ENCODE data around the gene PPP2R3C. TPM values are rescaled to one million over a fixed set of nuclear protein-coding genes. Genes with fewer than 3 reads are reported as not detected.

Gene PPP2R3C
- total RNA-seq, 4 donors from 2014 or later: 10.0 to 14.2 (median 12.4) TPM

DNA sequence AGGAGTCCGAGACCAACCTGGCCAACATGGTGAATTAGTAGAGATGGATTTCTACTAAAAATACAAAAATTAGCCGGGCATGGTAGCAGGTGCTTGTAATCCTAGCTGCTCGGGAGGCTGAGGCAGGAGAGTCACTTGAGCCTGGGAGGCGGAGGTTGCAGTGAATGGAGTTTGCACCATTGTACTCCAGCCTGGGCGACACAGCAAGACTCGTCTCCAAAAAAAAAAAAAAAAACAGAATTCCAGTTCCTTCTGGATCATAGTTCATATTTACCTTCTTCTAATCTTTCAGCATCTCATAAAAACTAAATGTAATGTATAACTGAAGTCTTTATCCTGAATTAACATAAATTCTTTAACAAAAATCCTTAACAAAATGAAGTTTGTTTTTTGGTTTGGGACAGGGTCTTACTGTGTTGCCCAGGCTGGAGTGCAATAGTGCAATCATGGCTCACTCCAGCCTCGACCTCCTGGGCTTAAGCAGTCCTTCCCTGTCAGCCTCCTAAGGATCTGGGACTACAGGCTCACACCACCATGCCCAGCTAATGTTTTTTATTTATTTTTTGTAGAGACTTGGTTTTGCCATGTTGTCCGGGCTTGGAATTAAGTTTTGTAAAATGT lies 38.1 kb downstream of the PPP2R3C start:
- peaks cover 76% of the 10 kb centered on the region for H3K36me3 ChIP-seq
- no peak for TF ChIP-seq EP300 (IDR thresholded peaks at IDR 0.05)
- TF ChIP-seq POLR2A (IDR thresholded peaks at IDR 0.05): no peak
- TF ChIP-seq, protein P1, sequence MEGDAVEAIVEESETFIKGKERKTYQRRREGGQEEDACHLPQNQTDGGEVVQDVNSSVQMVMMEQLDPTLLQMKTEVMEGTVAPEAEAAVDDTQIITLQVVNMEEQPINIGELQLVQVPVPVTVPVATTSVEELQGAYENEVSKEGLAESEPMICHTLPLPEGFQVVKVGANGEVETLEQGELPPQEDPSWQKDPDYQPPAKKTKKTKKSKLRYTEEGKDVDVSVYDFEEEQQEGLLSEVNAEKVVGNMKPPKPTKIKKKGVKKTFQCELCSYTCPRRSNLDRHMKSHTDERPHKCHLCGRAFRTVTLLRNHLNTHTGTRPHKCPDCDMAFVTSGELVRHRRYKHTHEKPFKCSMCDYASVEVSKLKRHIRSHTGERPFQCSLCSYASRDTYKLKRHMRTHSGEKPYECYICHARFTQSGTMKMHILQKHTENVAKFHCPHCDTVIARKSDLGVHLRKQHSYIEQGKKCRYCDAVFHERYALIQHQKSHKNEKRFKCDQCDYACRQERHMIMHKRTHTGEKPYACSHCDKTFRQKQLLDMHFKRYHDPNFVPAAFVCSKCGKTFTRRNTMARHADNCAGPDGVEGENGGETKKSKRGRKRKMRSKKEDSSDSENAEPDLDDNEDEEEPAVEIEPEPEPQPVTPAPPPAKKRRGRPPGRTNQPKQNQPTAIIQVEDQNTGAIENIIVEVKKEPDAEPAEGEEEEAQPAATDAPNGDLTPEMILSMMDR (IDR thresholded peaks at IDR 0.05): no peak
- TF ChIP-seq POLR2AphosphoS5 (IDR thresholded peaks at IDR 0.05): no peak
- H3K27me3 ChIP-seq: no peaks in the 10 kb centered on the region
- H3K9me3 ChIP-seq: no peaks in the 10 kb centered on the region
- no peak overlapping the region for H3K4me3 ChIP-seq
- no peak for DNase-seq (ENCODE audit: low spot score in 2 of 2)
- H3K4me1 ChIP-seq: no peaks in the 10 kb centered on the region
- no peak overlapping the region for H3K27ac ChIP-seq
- 96% methylated on average over 8 of the region's 8 CpGs for WGBS

DNA sequence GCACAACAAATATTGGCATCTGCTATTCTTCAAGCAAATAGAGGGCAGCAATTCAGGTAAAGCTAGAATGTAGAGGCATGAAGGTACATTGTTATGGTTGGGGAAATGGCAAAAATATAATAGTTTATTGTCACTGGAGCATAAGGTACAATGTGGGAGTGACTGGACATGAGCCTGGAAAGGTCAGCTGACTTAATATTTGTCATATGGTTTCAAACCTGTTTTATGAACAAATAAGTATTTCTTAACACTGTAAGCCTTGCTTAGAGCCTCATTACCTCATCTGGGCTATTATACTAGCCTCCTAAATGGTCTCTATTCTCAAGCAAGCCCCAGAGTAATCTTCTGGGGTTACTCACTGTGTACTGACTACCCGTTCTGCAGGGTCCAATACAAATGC lies 42.0 kb downstream of the PPP2R3C start:
- no peaks in the 10 kb centered on the region for H3K9me3 ChIP-seq
- H3K4me1 ChIP-seq: no peaks in the 10 kb centered on the region
- no peaks in the 10 kb centered on the region for H3K27me3 ChIP-seq
- no peak overlapping the region for H3K4me3 ChIP-seq
- H3K27ac ChIP-seq: no peak overlapping the region
- 78% methylated on average over 1 of the region's 1 CpG for WGBS
- peaks cover 70% of the 10 kb centered on the region for H3K36me3 ChIP-seq
- no peak for TF ChIP-seq EP300 (IDR thresholded peaks at IDR 0.05)
- TF ChIP-seq POLR2AphosphoS5 (IDR thresholded peaks at IDR 0.05): no peak
- TF ChIP-seq POLR2A (IDR thresholded peaks at IDR 0.05): no peak
- TF ChIP-seq, protein P1 (IDR thresholded peaks at IDR 0.05): no peak
- no peak for DNase-seq (ENCODE audit: low spot score in 2 of 2)

DNA sequence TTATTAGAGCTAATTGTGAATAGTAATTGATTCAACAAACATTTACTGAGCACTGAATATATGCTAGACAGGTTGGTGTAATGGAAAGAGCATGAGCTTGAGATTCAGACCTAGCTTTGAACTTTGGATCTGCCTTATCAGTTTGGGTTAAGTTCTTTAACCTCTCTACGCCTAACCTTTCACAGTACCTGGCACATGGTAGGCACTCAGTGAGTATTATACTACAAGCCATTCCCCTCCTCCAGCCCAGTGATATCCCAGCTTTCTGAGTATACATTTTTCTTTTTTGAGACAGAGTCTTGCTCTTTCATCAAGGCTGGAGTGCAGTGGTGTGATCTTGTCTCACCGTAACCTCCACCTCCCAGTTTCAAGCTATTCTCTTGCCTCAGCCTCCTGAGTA lies 43.7 kb downstream of the PPP2R3C start:
- Histone ChIP-seq H3K9me3 (no peaks in the 10 kb centered on the region), H3K36me3 (peaks cover 70% of the 10 kb centered on the region), H3K27me3 (no peaks in the 10 kb centered on the region), H3K4me3 (no peak overlapping the region), H3K4me1 (no peaks in the 10 kb centered on the region), H3K27ac (no peak overlapping the region)
- TF ChIP-seq EP300 (IDR thresholded peaks at IDR 0.05) (no peak), POLR2AphosphoS5 (IDR thresholded peaks at IDR 0.05) (no peak), POLR2A (IDR thresholded peaks at IDR 0.05) (no peak)
- TF ChIP-seq, protein P1 (IDR thresholded peaks at IDR 0.05): no peak
- 98% methylated on average over 2 of the region's 2 CpGs for WGBS
- DNase-seq (ENCODE audit: low spot score in 2 of 2): no peak

DNA sequence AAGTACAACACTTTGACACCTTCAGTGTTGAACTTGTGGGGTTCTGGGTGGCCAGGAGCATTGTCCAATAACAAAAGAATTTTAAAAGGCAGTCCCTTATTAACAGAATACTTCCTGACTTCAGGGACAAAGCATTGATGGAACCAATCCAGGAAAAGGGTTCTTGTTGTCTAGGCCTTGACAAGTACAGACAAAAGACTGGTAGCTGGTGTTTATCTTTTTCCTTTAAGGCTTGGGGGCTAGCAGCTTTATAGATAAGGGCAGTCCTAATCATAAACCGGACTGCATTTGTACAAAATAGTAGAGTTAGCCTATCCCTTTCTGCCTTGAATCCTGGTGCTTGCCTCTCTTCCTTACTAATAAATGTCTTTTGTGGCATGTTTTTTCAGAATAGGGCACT lies 48.3 kb downstream of the PPP2R3C start:
- no peaks in the 10 kb centered on the region for H3K27me3 ChIP-seq
- no peak overlapping the region for H3K4me3 ChIP-seq
- H3K27ac ChIP-seq: no peak overlapping the region
- TF ChIP-seq EP300 (IDR thresholded peaks at IDR 0.05) (no peak), POLR2A (IDR thresholded peaks at IDR 0.05) (no peak), POLR2AphosphoS5 (IDR thresholded peaks at IDR 0.05) (no peak)
- TF ChIP-seq, protein P1 (IDR thresholded peaks at IDR 0.05): no peak
- WGBS: 95% methylated on average over 1 of the region's 1 CpG
- H3K36me3 ChIP-seq: peaks cover 61% of the 10 kb centered on the region
- DNase-seq (ENCODE audit: low spot score in 2 of 2): no peak
- H3K4me1 ChIP-seq: no peaks in the 10 kb centered on the region
- no peaks in the 10 kb centered on the region for H3K9me3 ChIP-seq

DNA sequence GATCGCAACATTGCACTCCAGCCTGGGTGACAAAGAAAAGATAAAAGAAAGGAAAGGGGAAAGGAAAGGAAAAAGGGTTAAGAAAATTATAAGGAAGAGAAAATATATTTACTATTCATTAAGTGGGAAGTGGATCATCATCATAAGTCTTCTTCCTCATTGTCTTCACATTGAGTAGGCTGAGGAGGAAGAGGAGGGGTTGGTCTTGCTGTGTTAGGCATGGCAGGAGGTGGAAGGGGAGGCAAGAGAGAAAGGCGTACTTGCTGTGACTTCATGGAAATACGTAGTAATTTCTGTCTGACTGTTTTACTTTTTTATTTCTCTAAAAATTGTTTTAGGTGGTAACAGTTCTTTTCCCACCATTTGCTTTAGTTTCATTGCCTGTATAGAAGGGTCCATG lies 49.6 kb downstream of the PPP2R3C start:
- Histone ChIP-seq H3K9me3 (no peaks in the 10 kb centered on the region), H3K4me3 (no peak overlapping the region), H3K27me3 (no peaks in the 10 kb centered on the region), H3K27ac (no peak overlapping the region), H3K36me3 (peaks cover 53% of the 10 kb centered on the region), H3K4me1 (no peaks in the 10 kb centered on the region)
- DNase-seq (ENCODE audit: low spot score in 2 of 2): no peak
- TF ChIP-seq EP300 (IDR thresholded peaks at IDR 0.05) (no peak), POLR2A (IDR thresholded peaks at IDR 0.05) (no peak), POLR2AphosphoS5 (IDR thresholded peaks at IDR 0.05) (no peak)
- TF ChIP-seq, protein P1 (IDR thresholded peaks at IDR 0.05): no peak
- WGBS: 95% methylated on average over 3 of the region's 3 CpGs
